H1 (cell line): ENCODE measurements around the gene NHLH1. TPM values are rescaled to one million over a fixed set of nuclear protein-coding genes. Genes with fewer than 3 reads are reported as not detected.
A peak's percentile ranks its signal among the peaks of the same experiment; 100 is the strongest.

Source experiments
- CTCF ChIA-PET: fragments of 300-600 bp; sonication (Branson Sonifier 250); formaldehyde crosslinking; loops from one replicate; lab custom pipeline; 2021; ENCODE audit not compliant: partially characterized antibody; lab: Charles Lee
- POLR2A ChIA-PET: fragments of 300-600 bp; sonication (Branson Sonifier 250); formaldehyde crosslinking; loops from one replicate; lab custom pipeline; 2021; ENCODE audit warnings: inconsistent platforms; ENCODE audit not compliant: partially characterized antibody; lab: Charles Lee
- DNase-seq, 2 experiments: peaks; one replicate each; pipeline versions ENCODE4 v3.0.0 to v3.0.0-alpha.2; 2010 to 2022; ENCODE audit warnings: low spot score in 2 of 2, low read depth in 1 of 2, mixed read lengths in 1 of 2
- FAIRE-seq: peaks from 2 replicates; lab custom pipeline; 2011; peaks lifted over from hg19 to GRCh38; lab: Jason Lieb, UNC
- H2AFZ ChIP-seq: 2 replicates; pipeline ENCODE4 v1.8.1; 2012; ENCODE audit warnings: low read length, inconsistent platforms
- H2AK5ac ChIP-seq: 2 replicates; pipeline ENCODE4 v1.6.1; 2013; ENCODE audit warnings: low read depth, low read length
- H2BK120ac ChIP-seq: replicated peaks from 2 replicates; pipeline ENCODE3; 2013; ENCODE audit warnings: low read depth, low read length, inconsistent platforms
- H2BK12ac ChIP-seq: 2 replicates; pipeline ENCODE4 v1.6.1; 2013; ENCODE audit warnings: low read depth, low read length
- H2BK15ac ChIP-seq: 2 replicates; pipeline ENCODE4 v1.6.1; 2013; ENCODE audit warnings: low read length
- H2BK20ac ChIP-seq: 2 replicates; pipeline ENCODE4 v1.6.1; 2013; ENCODE audit warnings: low read length
- H2BK5ac ChIP-seq: 2 replicates; pipeline ENCODE4 v1.6.1; 2013; ENCODE audit warnings: low read depth, low read length
- H3K14ac ChIP-seq: 2 replicates; pipeline ENCODE4 v1.6.1; 2013; ENCODE audit warnings: inconsistent platforms; ENCODE audit not compliant: insufficient read length
- H3K18ac ChIP-seq: 2 replicates; pipeline ENCODE4 v1.6.1; 2013; ENCODE audit warnings: low read length; ENCODE audit errors: extremely low read depth
- H3K23ac ChIP-seq: 2 replicates; pipeline ENCODE4 v1.6.1; 2013; ENCODE audit warnings: inconsistent platforms; ENCODE audit not compliant: insufficient read length
- H3K23me2 ChIP-seq: 2 replicates; pipeline ENCODE4 v1.6.1; 2013; ENCODE audit warnings: low read depth, low read length
- H3K27ac ChIP-seq: 2 replicates; pipeline ENCODE4 v1.6.1; 2011; ENCODE audit warnings: low read depth, low read length, inconsistent platforms
- H3K27me3 ChIP-seq, 4 experiments: replicated peaks in 1 of 4; 1 replicate in 1 of 4; 2 replicates in 3 of 4; pipeline versions ENCODE4 v1.6.1 to v1.8.1; 2011 to 2013; ENCODE audit warnings: low read length in 3 of 4, mild to moderate bottlenecking in 3 of 4, inconsistent platforms in 2 of 4, mixed read lengths in 2 of 4, moderate library complexity in 1 of 4; ENCODE audit not compliant: control insufficient read depth in 3 of 4, insufficient read depth in 3 of 4; ENCODE audit errors: extremely low read depth in 1 of 4
- H3K36me3 ChIP-seq, 4 experiments: 2 replicates each; pipeline versions ENCODE4 v1.6.1 to v1.8.1; 2011 to 2013; ENCODE audit warnings: mild to moderate bottlenecking in 4 of 4, low read length in 3 of 4, moderate library complexity in 2 of 4, control low read depth in 1 of 4, inconsistent platforms in 1 of 4; ENCODE audit not compliant: insufficient read depth in 4 of 4, control insufficient read depth in 2 of 4
- H3K4ac ChIP-seq: replicated peaks from 2 replicates; pipeline ENCODE3; 2013; ENCODE audit warnings: low read length, low read depth, mixed read lengths, inconsistent platforms; ENCODE audit not compliant: insufficient read length
- H3K4me1 ChIP-seq, 4 experiments: replicated peaks in 1 of 4; 1 replicate in 1 of 4; 2 replicates in 3 of 4; pipeline versions ENCODE4 v1.6.1 to v1.8.1; 2011 to 2013; ENCODE audit warnings: low read length in 3 of 4, inconsistent platforms in 2 of 4, mixed read lengths in 1 of 4; ENCODE audit not compliant: insufficient read depth in 4 of 4, control insufficient read depth in 3 of 4
- H3K4me2 ChIP-seq, 2 experiments: 2 replicates each; pipeline versions ENCODE4 v1.6.1 to v1.8.1; 2011 to 2013; ENCODE audit warnings: low read depth in 2 of 2, low read length in 2 of 2, control low read depth in 1 of 2, inconsistent platforms in 1 of 2, mild to moderate bottlenecking in 1 of 2; ENCODE audit not compliant: insufficient read depth in 1 of 2
- H3K4me3 ChIP-seq, 4 experiments: fragments of 200-600, 300-600 bp in 1 of 4; sonication (generic), shearing (Covaris generic), sonication (Bioruptor Twin) in 1 of 4; 2 replicates each; pipeline versions ENCODE4 v1.5.1 to v1.8.1; 2011 to 2016; ENCODE audit warnings: low read length in 4 of 4, low read depth in 3 of 4, control low read depth in 2 of 4, inconsistent platforms in 2 of 4, mild to moderate bottlenecking in 2 of 4, mixed read lengths in 1 of 4, moderate library complexity in 1 of 4; ENCODE audit not compliant: insufficient read depth in 2 of 4; ENCODE audit errors: extremely low read depth in 1 of 4
- H3K56ac ChIP-seq: replicated peaks from 2 replicates; pipeline ENCODE3; 2013; ENCODE audit warnings: low read depth, mild to moderate bottlenecking, mixed read lengths, low read length, inconsistent platforms; ENCODE audit not compliant: insufficient read length
- H3K79me1 ChIP-seq: 2 replicates; pipeline ENCODE4 v1.6.1; 2013; ENCODE audit warnings: low read depth, low read length, control low read depth
- H3K79me2 ChIP-seq, 2 experiments: 2 replicates each; pipeline versions ENCODE4 v1.6.1 to v1.8.1; 2012 to 2013; ENCODE audit warnings: low read length in 2 of 2, mild to moderate bottlenecking in 2 of 2, inconsistent platforms in 1 of 2; ENCODE audit not compliant: insufficient read depth in 2 of 2, control insufficient read depth in 1 of 2
- H3K9ac ChIP-seq, 4 experiments: replicated peaks in 1 of 4; 1 replicate in 1 of 4; 2 replicates in 3 of 4; pipeline versions ENCODE4 v1.6.1 to v1.8.1; 2011 to 2013; ENCODE audit warnings: low read depth in 3 of 4, low read length in 3 of 4, control low read depth in 2 of 4, mild to moderate bottlenecking in 2 of 4, moderate library complexity in 2 of 4, inconsistent platforms in 1 of 4; ENCODE audit errors: extremely low read depth in 1 of 4
- H3K9me3 ChIP-seq, 2 experiments: 2 replicates each; pipeline versions ENCODE4 v1.6.1 to v1.8.1; 2012 to 2013; ENCODE audit warnings: mild to moderate bottlenecking in 2 of 2, moderate library complexity in 2 of 2, control low read depth in 1 of 2, inconsistent platforms in 1 of 2, low read depth in 1 of 2, low read length in 1 of 2, mixed read lengths in 1 of 2; ENCODE audit not compliant: insufficient read depth in 2 of 2
- H4K20me1 ChIP-seq, 2 experiments: replicated peaks in 1 of 2; 2 replicates each; pipeline versions ENCODE3 to v1.8.1; 2011 to 2013; ENCODE audit warnings: inconsistent platforms in 2 of 2, low read length in 2 of 2, mild to moderate bottlenecking in 1 of 2; ENCODE audit not compliant: insufficient read depth in 2 of 2, control insufficient read depth in 1 of 2
- H4K5ac ChIP-seq: 2 replicates; pipeline ENCODE4 v1.6.1; 2013; ENCODE audit warnings: low read length, low read depth, mixed read lengths, inconsistent platforms; ENCODE audit not compliant: insufficient read length
- H4K8ac ChIP-seq: 2 replicates; pipeline ENCODE4 v1.8.0; 2013; ENCODE audit warnings: mild to moderate bottlenecking, moderate library complexity, low read length, inconsistent platforms; ENCODE audit not compliant: insufficient read depth; ENCODE audit errors: extremely low read depth
- H4K91ac ChIP-seq: replicated peaks from 2 replicates; pipeline ENCODE3; 2013; ENCODE audit warnings: low read length, mixed read lengths, inconsistent platforms; ENCODE audit not compliant: insufficient read length
- BACH1 ChIP-seq: IDR thresholded peaks from 2 replicates; pipeline ENCODE4 v1.6.1; 2012; ENCODE audit warnings: low read length, improper control_type of control experiment
- BRCA1 ChIP-seq: IDR thresholded peaks from 2 replicates; pipeline ENCODE4 v1.6.1; 2012; ENCODE audit warnings: low read depth, low read length, improper control_type of control experiment
- EP300 ChIP-seq, 2 experiments: IDR thresholded peaks; 1 replicate in 1 of 2; 2 replicates in 1 of 2; pipeline ENCODE4 v1.6.1; 2011 to 2012; ENCODE audit warnings: low read depth in 2 of 2, low read length in 2 of 2, mild to moderate bottlenecking in 2 of 2, borderline replicate concordance in 1 of 2, inconsistent platforms in 1 of 2, moderate library complexity in 1 of 2
- EZH2 ChIP-seq: fragments of 200-600 bp; sonication (generic); IDR thresholded peaks from 2 replicates; pipeline ENCODE4 v1.7.1; 2012; ENCODE audit warnings: low read depth, mild to moderate bottlenecking, moderate library complexity, low read length, inconsistent platforms; ENCODE audit not compliant: severe bottlenecking
- GTF2F1 ChIP-seq: IDR thresholded peaks from 2 replicates; pipeline ENCODE4 v1.6.1; 2012; ENCODE audit warnings: low read depth, low read length, improper control_type of control experiment, borderline replicate concordance
- RFX5 ChIP-seq: IDR thresholded peaks from 2 replicates; pipeline ENCODE4 v1.6.1; 2011; ENCODE audit warnings: low read depth, low read length, improper control_type of control experiment, borderline replicate concordance
- SP1 ChIP-seq: IDR thresholded peaks from 2 replicates; pipeline ENCODE4 v1.6.1; 2011; ENCODE audit warnings: low read depth, low read length
- TAF1 ChIP-seq: IDR thresholded peaks from 2 replicates; pipeline ENCODE4 v1.6.1; 2011; ENCODE audit warnings: mild to moderate bottlenecking, low read depth, low read length
- TBP ChIP-seq: IDR thresholded peaks from 2 replicates; pipeline ENCODE4 v1.6.1; 2011; ENCODE audit warnings: low read depth, low read length, improper control_type of control experiment
- WGBS, 2 experiments: shearing (Covaris generic) in 1 of 2; methylation state at CpG; one replicate each; pipeline versions ENCODE4 v1.1.6 to v1.1.7; 2013 to 2015; ENCODE audit warnings: low lambda C conversion rate in 2 of 2, mixed read lengths in 2 of 2, inconsistent platforms in 1 of 2, low coverage in 1 of 2, missing lambda C conversion rate in 1 of 2; ENCODE audit not compliant: insufficient replicate concordance in 2 of 2, insufficient coverage in 1 of 2, insufficient read length in 1 of 2; ENCODE audit errors: extremely low coverage in 1 of 2, missing lambda C conversion rate in 1 of 2; 5-methylcytosine and 5-hydroxymethylcytosine counted together
- polyA plus RNA-seq, 7 experiments: library from polyadenylated mRNA; depleted of rRNA in 3 of 7; stranded (reverse) in 5 of 7; unstranded in 2 of 7; fragments of >200 nt in 5 of 7; fragments of 200-250 nt in 2 of 7; gene quantifications; 1 replicate in 5 of 7; 2 replicates in 1 of 7; 4 replicates in 1 of 7; pipeline versions ENCODE4 v1.2.1 to v1.2.3, GENCODE V29; 2011 to 2013; ENCODE audit warnings: missing spikeins in 2 of 7, mixed read lengths in 2 of 7
- total RNA-seq: library from RNA; stranded (reverse); fragmentation: NEBNext Ultra II Directional; extraction: Animal tissue kit (Norgen Biotek cat#: 25700); gene quantifications from 2 replicates; pipeline ENCODE4 v1.2.1, GENCODE V29; 2021

The NHLH1 gene
- total and polyA plus RNA-seq, 2 of the 8 experiments (the other 6 are each of a cell fraction or from before 2014, with no cell fraction given) = 0.39 to 0.91 TPM

- H4K5ac ChIP-seq = no peak overlapping the region
- WGBS, 2 experiments = 7% methylated on average over 7 of the region's 7 CpGs; no CpG with 5 or more reads in 1 of the 2 experiments
- H3K4me1 ChIP-seq = no peaks in the 10 kb centered on the region; a peak in 1 of 7 replicates
- no peak overlapping the region; the same call in 1 of the 2 replicates for H3K18ac ChIP-seq
- peak overlapping the region; percentile 44 for H3K4ac ChIP-seq
- H2BK12ac ChIP-seq = no peak overlapping the region
- CTCF ChIA-PET = interaction anchor here (1.0 to 1.4 kb wide), 4 partner anchors 11 to 51 kb away, joined by 3 to 5 read pairs (median 4); no protein-coding TSS in a partner anchor
- peak overlapping the region; percentile 73 for H3K27ac ChIP-seq
- no peaks in the 10 kb centered on the region for H3K27me3 ChIP-seq
- peak overlapping the region; percentile 91; the same call in 1 of the 2 replicates for H4K8ac ChIP-seq
- peaks cover 11 to 32% (median 22%) of the 10 kb centered on the region in 4 experiments for H3K36me3 ChIP-seq
- H2AFZ ChIP-seq = 0 out of 2 replicates have a peak overlapping the region, but pooled peaks have one; percentile 72
- no peak overlapping the region for H2BK15ac ChIP-seq
- H3K9me3 ChIP-seq = no peaks in the 10 kb centered on the region
- POLR2A ChIA-PET = interaction anchor here (1.4 kb wide), 1 partner anchor 13 kb away, joined by 4 read pairs; no protein-coding TSS in a partner anchor
- DNase-seq (no peak), FAIRE-seq (no peak)
- no peak overlapping the region for H4K91ac ChIP-seq
- no peak overlapping the region for H2BK120ac ChIP-seq
- no peak overlapping the region for H2BK20ac ChIP-seq
- no peak overlapping the region for H3K23ac ChIP-seq
- peaks cover 18 to 58% of the 10 kb centered on the region in 2 experiments for H3K79me2 ChIP-seq
- peak overlapping the region; percentile 88 to 98 (median 94) for H3K4me3 ChIP-seq
- H2AK5ac ChIP-seq = no peak overlapping the region
- H3K56ac ChIP-seq = no peak overlapping the region
- TF ChIP-seq EP300 (IDR thresholded peaks at IDR 0.05; ENCODE audit: borderline replicate concordance in 1 of 2, low read depth in 2 of 2, low read length in 2 of 2) = no peak
- TF ChIP-seq BRCA1 = no peak
- TF ChIP-seq SP1 = no peak
- no peak for TF ChIP-seq TAF1
- no peak for TF ChIP-seq GTF2F1
- TF ChIP-seq RFX5 = no peak
- TF ChIP-seq BACH1 = no peak
- TF ChIP-seq EZH2 = no peak
- TF ChIP-seq TBP = no peak
- H3K79me1 ChIP-seq = no peaks in the 10 kb centered on the region; the same call in 1 of the 2 replicates
- no peak overlapping the region for H3K14ac ChIP-seq
- H2BK5ac ChIP-seq = peak overlapping the region; percentile 13; the same call in 1 of the 2 replicates
- peak overlapping the region; percentile 82 to 92 (median 86) for H3K9ac ChIP-seq
- H3K4me2 ChIP-seq = peak overlapping the region; percentile 62 to 89
- H4K20me1 ChIP-seq = peaks cover 0 to 4% of the 10 kb centered on the region in 2 experiments
- H3K23me2 ChIP-seq = no peaks in the 10 kb centered on the region; the same call in 1 of the 2 replicates
Observed at GRCh38 chr1:160342526-160342925, 24.3 kb upstream of the NHLH1 start.
